ENCODE measurements around the gene ARFGAP1.
A peak's percentile ranks its signal among the peaks of the same experiment; 100 is the strongest.
"Not testable (repeated sequence)": the region's sequence is repeated elsewhere in the genome, so short reads cannot be mapped to it uniquely, and the experiment has no call there.

Gene ARFGAP1

GRCh38 chr20:63293456-63293855 is 20.8 kb downstream of the ARFGAP1 start:
- no peak for DNase-seq

- no peak for DNase-seq
Measured at GRCh38 chr20:63293871-63294535, 21.4 kb downstream of the ARFGAP1 start.

- DNase-seq: no peak
Measured at GRCh38 chr20:63294536-63294900, 21.9 kb downstream of the ARFGAP1 start.

GRCh38 chr20:63295018-63295417 is 22.4 kb downstream of the ARFGAP1 start:
- no peak for DNase-seq

- no peak for DNase-seq
Measured at GRCh38 chr20:63295422-63295821, 22.8 kb downstream of the ARFGAP1 start.

GRCh38 chr20:63295846-63296245 is 23.2 kb downstream of the ARFGAP1 start:
- DNase-seq: no peak

- DNase-seq: no peak
Measured at GRCh38 chr20:63296531-63297299, 24.1 kb downstream of the ARFGAP1 start.

- no peak for DNase-seq
Measured at GRCh38 chr20:63297371-63297781, 24.8 kb downstream of the ARFGAP1 start.

GRCh38 chr20:63297796-63298572 is 25.4 kb downstream of the ARFGAP1 start:
- no peak for DNase-seq

GRCh38 chr20:63298731-63299312 is 26.2 kb downstream of the ARFGAP1 start:
- no peak for DNase-seq

- DNase-seq: no peak
Measured at GRCh38 chr20:63301671-63302070, 29.1 kb downstream of the ARFGAP1 start.

GRCh38 chr20:63303095-63303666 is 30.6 kb downstream of the ARFGAP1 start:
- no peak for DNase-seq

- no peak for DNase-seq
Measured at GRCh38 chr20:63305393-63305792, 32.8 kb downstream of the ARFGAP1 start.

- DNase-seq: not testable (repeated sequence)
Measured at GRCh38 chr20:63305933-63306672, 33.5 kb downstream of the ARFGAP1 start.

GRCh38 chr20:63306673-63307537 is 34.3 kb downstream of the ARFGAP1 start:
- no peak for DNase-seq

GRCh38 chr20:63307538-63308217 is 35.1 kb downstream of the ARFGAP1 start:
- no peak for DNase-seq

- no peak for DNase-seq
Measured at GRCh38 chr20:63308218-63308911, 35.8 kb downstream of the ARFGAP1 start.

GRCh38 chr20:63309261-63310071 is 36.9 kb downstream of the ARFGAP1 start:
- peak; percentile 53 for DNase-seq
